Stimulated activated CD4-positive, alpha-beta T cell treated with anti-CD3 and anti-CD28 coated beads, Interleukin-4, amount 100 ng/mL, for 4 hours (primary cell): Measurements from ENCODE around the gene PLA2G2D.

ENCODE experiments used
- DNase-seq, 2 experiments: peaks; one replicate each; pipeline ENCODE4 v3.0.0-alpha.2; 2020

Gene PLA2G2D

GRCh38 chr1:20083178-20083944 lies 36.0 kb downstream of the PLA2G2D start:
- DNase-seq: no peak

GRCh38 chr1:20082772-20083171 lies 36.6 kb downstream of the PLA2G2D start:
- DNase-seq: no peak

GRCh38 chr1:20081353-20081810 lies 38.0 kb downstream of the PLA2G2D start:
- DNase-seq: no peak

GRCh38 chr1:20080441-20081352 lies 38.6 kb downstream of the PLA2G2D start:
- no peak for DNase-seq

- no peak for DNase-seq
Observed at GRCh38 chr1:20079661-20080305, 39.6 kb downstream of the PLA2G2D start.

GRCh38 chr1:20078711-20079110 lies 40.6 kb downstream of the PLA2G2D start:
- no peak for DNase-seq

GRCh38 chr1:20078171-20078651 lies 41.1 kb downstream of the PLA2G2D start:
- DNase-seq: no peak

GRCh38 chr1:20076710-20077461 lies 42.5 kb downstream of the PLA2G2D start:
- no peak for DNase-seq

GRCh38 chr1:20076223-20076622 lies 43.1 kb downstream of the PLA2G2D start:
- DNase-seq: no peak

- DNase-seq: no peak
Observed at GRCh38 chr1:20075345-20075744, 44.0 kb downstream of the PLA2G2D start.

GRCh38 chr1:20074725-20075171 lies 44.6 kb downstream of the PLA2G2D start:
- DNase-seq: no peak

- DNase-seq: no peak
Observed at GRCh38 chr1:20074055-20074724, 45.1 kb downstream of the PLA2G2D start.

GRCh38 chr1:20073256-20073655 lies 46.1 kb downstream of the PLA2G2D start:
- DNase-seq: no peak

- no peak for DNase-seq
Observed at GRCh38 chr1:20072771-20073170, 46.6 kb downstream of the PLA2G2D start.

- no peak for DNase-seq
Observed at GRCh38 chr1:20071416-20071815, 47.9 kb downstream of the PLA2G2D start.

- no peak for DNase-seq
Observed at GRCh38 chr1:20070357-20070756, 49.0 kb downstream of the PLA2G2D start.

GRCh38 chr1:20069874-20070273 lies 49.5 kb downstream of the PLA2G2D start, which contains the start of gene PLA2G5:
PLA2G5 (plus strand) TSS chr1:20070194; CDS start chr1:20084831, 14,637 bp downstream.
- DNase-seq: no peak

GRCh38 chr1:20068722-20069121 lies 50.6 kb downstream of the PLA2G2D start:
- DNase-seq: no peak

GRCh38 chr1:20063861-20064292 lies 55.5 kb downstream of the PLA2G2D start:
- DNase-seq: no peak
